Pancreas (tissue), 10 donors: Measurements from ENCODE around the gene MEF2B. TPM values are rescaled to one million over a fixed set of nuclear protein-coding genes. Genes with fewer than 3 reads are reported as not detected.
A peak's percentile ranks its signal among the peaks of the same experiment; 100 is the strongest.

Experiments
- ATAC-seq, 4 donors: fragments of 200-7000 bp; cut with Tn5 transposase; one replicate each; pipeline versions ENCODE4 v1.8.0 to v1.9.1; 2020; ENCODE audit warnings: mild to moderate bottlenecking in 4 of 4, moderate library complexity in 4 of 4
- DNase-seq, 6 donors: peaks; one replicate each; pipeline ENCODE4 v3.0.0-alpha.2; 2020
- FAIRE-seq: peaks from 2 replicates; lab custom pipeline; 2012; peaks lifted over from hg19 to GRCh38; lab: Jason Lieb, UNC
- H3K27ac ChIP-seq, 4 donors: fragments of 200-600 bp; sonication (generic); 1 replicate in 3 of 4; 2 replicates in 1 of 4; pipeline versions ENCODE4 v1.5.0 to v1.8.0; 2020
- H3K27me3 ChIP-seq, 4 donors: fragments of 200-600 bp; one replicate each; pipeline ENCODE4 v1.8.0; 2021
- H3K36me3 ChIP-seq, 3 donors: fragments of 200-600 bp; sonication (generic) in 1 of 3; one replicate each; pipeline versions ENCODE4 v1.5.0 to v1.8.0; 2020 to 2021
- H3K4me1 ChIP-seq, 3 donors: fragments of 200-600 bp; one replicate each; pipeline ENCODE4 v1.8.0; 2021
- H3K4me3 ChIP-seq, 4 donors: fragments of 200-600 bp; sonication (generic) in 2 of 4; one replicate each; pipeline versions ENCODE4 v1.5.0 to v1.8.0; 2020 to 2021
- H3K9me3 ChIP-seq, 4 donors: fragments of 200-600 bp; one replicate each; pipeline ENCODE4 v1.8.0; 2021
- CTCF ChIP-seq, 4 donors: fragments of 200-600 bp; sonication (generic) in 3 of 4; IDR thresholded peaks; one replicate each; pipeline versions ENCODE4 v1.5.0 to v1.8.0; 2021; ENCODE audit warnings: antibody characterized with exemption in 4 of 4
- WGBS, 2 donors: extraction: QIAGEN DNeasy Blood & Tissue Kit; methylation state at CpG; one replicate each; pipeline ENCODE4 v1.1.7; 2013; 5-methylcytosine and 5-hydroxymethylcytosine counted together
- intact Hi-C, 3 donors: fragments of 100-400 bp; cut with DNase I; formaldehyde crosslinking; loops; one replicate each; pipeline versions ENCODE4 v1.11.1 to v1.14.2; 2022
- polyA plus RNA-seq, 2 donors: library from polyadenylated mRNA; stranded (reverse); fragments of 200-250 nt; gene quantifications; one replicate each; pipeline ENCODE4 v1.2.3, GENCODE V29; 2013
- total RNA-seq, 6 donors: library from RNA; stranded (reverse); fragmentation: NEBNext Ultra II Directional in 4 of 6; extraction: Animal tissue kit (Norgen Biotek cat#: 25700) in 4 of 6; gene quantifications; one replicate each; pipeline versions ENCODE4 v1.2.1 to v1.2.4, GENCODE V29; 2021 to 2023
- donor health status: healthy with polysubstance abuse.
- donor health status: DM: no; HTN: no; CAD: no; lungs with moderate emphysema.
- donor health status: DM: no; HTN: no; CAD: no.
- donor health status: control.
- donor health status: control.
- donor health status: Bipolar disorder and iron deficiency.
- donor health status: DM: yes; HTN: yes; CAD: no.
- donor health status: DM: no; HTN: no; CAD: no.
- donor health status: DM: no; HTN: no; CAD: no.
- donor health status: DM: yes; HTN: yes; CAD: no.

MEF2B gene
- total and polyA plus RNA-seq, 8 donors: 0.34 to 2.8 (median 0.98) TPM

- TF ChIP-seq CTCF (IDR thresholded peaks at IDR 0.05): no peak
- Histone ChIP-seq H3K27me3 (no peaks in the 10 kb centered on the region), H3K4me1 (peaks cover 0 to 7% (median 5%) of the 10 kb centered on the region in 3 donors), H3K27ac (no peak overlapping the region), H3K36me3 (no peaks in the 10 kb centered on the region), H3K9me3 (no peaks in the 10 kb centered on the region), H3K4me3 (no peak overlapping the region)
- WGBS, 2 donors: 73 to 78% methylated on average over 13 of the region's 13 CpGs
- DNase-seq (no peak), FAIRE-seq (no peak), ATAC-seq (no peak)
- intact Hi-C loops: no loop called here
Measured at GRCh38 chr19:19204181-19204580, 34.1 kb upstream of the MEF2B start.

GRCh38 chr19:19203012-19203856 is 33.2 kb upstream of the MEF2B start, which contains the start of gene NR2C2AP:
Gene NR2C2AP, minus strand, starts transcription at chr19:19203414. Its CDS starts 354 bp downstream, at chr19:19203060.
- H3K4me1 ChIP-seq: peaks cover 0 to 7% (median 5%) of the 10 kb centered on the region in 3 donors
- peak within 1 kb of the TSS; percentile 51 to 73 (median 58) for H3K4me3 ChIP-seq
- intact Hi-C loops: no loop called here
- TF ChIP-seq CTCF (IDR thresholded peaks at IDR 0.05): no peak
- FAIRE-seq (peak; percentile 68), DNase-seq (peak; percentile 87 to 97 (median 94)), ATAC-seq (peak; percentile 96 to 98 (median 98))
- H3K27me3 ChIP-seq: no peaks in the 10 kb centered on the region
- H3K36me3 ChIP-seq: no peaks in the 10 kb centered on the region
- 6% methylated on average over 60 of the region's 60 CpGs for WGBS, 2 donors
- no peaks in the 10 kb centered on the region for H3K9me3 ChIP-seq
- peak within 1 kb of the TSS; percentile 14 to 65 (median 51) for H3K27ac ChIP-seq

- WGBS, 2 donors: 4 to 5% methylated on average over 11 of the region's 11 CpGs
- peak in 1 of 6 donors; percentile 24 for DNase-seq
- Histone ChIP-seq H3K4me1 (peaks cover 0 to 7% (median 5%) of the 10 kb centered on the region in 3 donors), H3K27me3 (no peaks in the 10 kb centered on the region), H3K4me3 (peak overlapping the region; percentile 51 to 73 (median 58)), H3K36me3 (no peaks in the 10 kb centered on the region), H3K27ac (peak overlapping the region; percentile 14 to 65 (median 51)), H3K9me3 (no peaks in the 10 kb centered on the region)
- no peak for TF ChIP-seq CTCF (IDR thresholded peaks at IDR 0.05)
- intact Hi-C loops: no loop called here
- ATAC-seq: no peak
- no peak for FAIRE-seq
Measured at GRCh38 chr19:19202707-19203011, 32.6 kb upstream of the MEF2B start.

- no peak for ATAC-seq
- H3K27me3 ChIP-seq: no peaks in the 10 kb centered on the region
- H3K9me3 ChIP-seq: no peaks in the 10 kb centered on the region
- peak overlapping the region; percentile 51 to 73 (median 58) for H3K4me3 ChIP-seq
- WGBS, 2 donors: 73 to 78% methylated on average over 19 of the region's 19 CpGs
- peaks cover 0 to 7% (median 5%) of the 10 kb centered on the region in 3 donors for H3K4me1 ChIP-seq
- no peak overlapping the region for H3K27ac ChIP-seq
- intact Hi-C loops: no loop called here
- no peak for TF ChIP-seq CTCF (IDR thresholded peaks at IDR 0.05)
- DNase-seq: no peak
- no peak for FAIRE-seq
- no peaks in the 10 kb centered on the region for H3K36me3 ChIP-seq
Measured at GRCh38 chr19:19201697-19202630, 31.9 kb upstream of the MEF2B start.
